DMS 273 (cell line): ENCODE measurements around the gene CD83.
"Not testable (repeated sequence)": the region's sequence is repeated elsewhere in the genome, so short reads cannot be mapped to it uniquely, and the experiment has no call there.

Experiments
- DNase-seq: peaks from one replicate; lab custom pipeline; 2025; ENCODE audit not compliant: unreplicated experiment; lab: John Stamatoyannopoulos, UW

CD83 gene

GRCh38 chr6:14117158-14118090, at the start of gene CD83:
CD83 (plus strand) TSS chr6:14117772; CDS start chr6:14117812, 40 bp downstream.
- peak; percentile 81 for DNase-seq

DNA sequence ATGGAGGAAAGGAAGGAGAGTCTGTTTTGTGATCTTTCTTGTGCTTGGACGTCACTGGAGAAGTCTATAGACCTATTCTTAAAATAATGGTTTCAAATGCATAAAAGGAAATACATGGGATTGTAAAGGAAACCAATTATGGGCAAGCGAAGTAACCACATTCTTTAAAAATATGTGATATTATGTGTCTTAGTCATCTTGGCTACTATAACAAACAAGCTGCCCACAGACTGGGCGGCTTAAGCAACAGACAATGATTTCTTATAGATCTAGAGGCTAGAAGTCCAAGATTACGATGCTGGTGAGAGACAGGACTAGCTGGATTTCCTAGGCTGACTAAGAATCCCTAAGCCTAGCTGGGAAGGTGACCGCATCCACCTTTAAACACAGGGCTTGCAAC, 49.4 kb upstream of the CD83 start:
- DNase-seq = no peak

- no peak for DNase-seq
Observed at GRCh38 chr6:14068623-14069022, 48.9 kb upstream of the CD83 start.

- no peak for DNase-seq
Observed at GRCh38 chr6:14070457-14070856, 47.1 kb upstream of the CD83 start.

DNA sequence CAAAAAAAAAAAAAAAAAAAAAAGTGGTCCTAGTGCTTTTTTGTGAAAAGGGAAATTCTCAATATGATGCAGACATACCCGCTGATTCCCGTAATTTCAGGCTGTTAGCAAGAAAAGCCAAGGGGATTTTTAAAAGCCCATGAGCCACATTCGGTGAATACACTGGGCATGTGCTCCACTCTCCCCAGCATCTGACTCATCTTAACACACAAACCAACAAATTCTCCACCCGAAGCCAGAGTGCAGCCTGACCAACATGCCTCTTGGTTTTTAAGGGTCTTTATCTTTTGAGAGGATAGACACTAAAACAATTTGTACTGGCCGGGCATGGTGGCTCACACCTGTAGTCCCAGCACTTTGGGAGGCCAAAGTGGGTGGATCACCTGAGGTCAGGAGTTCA, 45.5 kb upstream of the CD83 start:
- DNase-seq = no peak

DNA sequence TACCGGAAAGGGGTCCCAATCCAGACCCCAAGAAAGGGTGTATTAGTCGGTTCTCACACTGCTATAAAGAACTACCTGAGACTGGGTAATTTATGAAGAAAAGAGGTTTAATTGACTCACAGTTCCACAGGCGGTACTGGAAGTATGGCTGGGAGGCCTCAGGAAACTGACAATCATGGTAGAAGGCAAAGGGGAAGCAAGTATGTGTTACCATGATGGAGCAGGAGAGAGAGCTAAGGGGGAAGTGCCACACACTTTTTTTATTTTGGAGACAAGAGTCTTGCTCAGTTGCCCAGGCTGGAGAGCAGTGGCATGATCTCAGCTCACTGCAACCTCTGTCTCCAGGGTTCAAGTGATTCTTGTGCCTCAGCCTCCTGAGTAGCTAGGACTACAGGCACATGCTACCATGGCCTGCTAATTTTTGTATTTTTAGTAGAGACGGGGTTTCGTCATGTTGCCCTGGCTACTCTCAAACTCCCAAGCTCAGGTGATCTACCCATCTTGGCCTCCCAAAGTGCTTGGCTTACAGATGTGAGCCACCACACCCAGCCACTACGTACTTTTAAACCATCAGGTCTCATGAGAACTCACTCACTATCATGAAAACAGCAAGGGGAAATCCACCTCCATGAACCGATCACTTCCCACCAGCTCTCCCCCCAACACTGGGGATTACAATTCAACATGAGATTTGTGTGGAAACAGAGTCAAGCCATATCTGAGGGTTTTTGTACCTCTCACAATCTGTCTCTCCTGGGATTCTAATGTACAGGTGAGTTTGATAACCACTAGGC, 43.8 kb upstream of the CD83 start:
- DNase-seq = not testable (repeated sequence)

GRCh38 chr6:14074476-14075094, 43.0 kb upstream of the CD83 start:
- DNase-seq = no peak

- DNase-seq = peak; percentile 59
Observed at GRCh38 chr6:14075095-14075503, 42.5 kb upstream of the CD83 start.

- DNase-seq = no peak
Observed at GRCh38 chr6:14077193-14077867, 40.2 kb upstream of the CD83 start.

DNA sequence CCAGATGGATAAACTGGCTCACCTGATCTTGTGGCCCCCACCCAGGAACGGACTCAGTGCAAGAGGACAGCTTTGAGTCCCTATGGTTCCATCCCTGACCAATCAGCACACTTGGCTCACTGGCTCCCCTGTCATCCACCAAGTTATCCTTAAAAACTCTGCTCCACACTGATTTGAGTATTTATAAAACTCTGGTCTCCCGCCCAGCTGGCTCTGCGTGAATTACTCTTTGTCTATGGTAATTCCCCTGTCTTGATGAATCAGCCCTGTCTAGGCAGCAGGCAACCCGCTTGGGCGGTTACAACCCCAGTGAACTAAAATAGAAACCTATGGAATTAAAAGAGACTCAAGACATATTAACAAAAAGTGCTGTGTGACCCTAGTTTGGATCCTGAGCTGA, 38.1 kb upstream of the CD83 start:
- peak; percentile 16 for DNase-seq

DNA sequence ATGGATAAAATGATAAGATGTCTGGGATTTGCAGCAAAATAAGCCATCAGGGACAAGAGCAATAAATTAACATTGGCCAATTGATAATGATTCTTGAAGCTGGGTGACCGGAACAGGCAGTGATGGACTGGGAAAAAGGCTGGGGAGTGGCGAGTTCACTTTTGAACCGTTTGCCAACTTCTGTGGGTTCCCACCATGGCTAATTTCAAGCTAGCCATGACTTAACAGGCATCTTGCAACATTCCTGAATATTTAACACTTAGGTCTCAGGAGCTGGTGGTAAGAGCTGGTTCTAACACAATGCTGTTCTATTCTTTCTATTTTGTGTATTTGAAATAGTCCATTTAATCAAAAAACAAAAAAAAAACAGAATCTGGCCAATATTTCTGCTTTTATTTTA, 37.6 kb upstream of the CD83 start:
- no peak for DNase-seq

DNA sequence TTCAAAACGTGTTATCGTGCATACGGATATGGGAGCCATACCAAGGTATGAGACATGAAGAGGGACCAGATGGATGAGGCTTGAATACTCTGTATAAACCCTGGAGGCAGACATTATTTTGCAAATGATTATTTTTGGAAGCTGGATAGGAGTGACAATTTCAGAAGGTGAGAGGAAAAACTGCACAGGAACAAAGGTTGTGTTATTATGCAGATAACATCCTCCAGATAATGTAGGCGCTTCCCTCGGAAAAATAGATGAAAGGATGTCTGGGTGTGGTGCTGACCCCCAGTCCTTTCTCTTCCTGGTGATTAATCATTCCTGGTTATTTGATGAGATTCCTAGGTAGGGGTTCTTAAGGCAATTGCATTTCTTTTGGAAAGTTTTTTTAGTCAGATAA, 36.4 kb upstream of the CD83 start:
- no peak for DNase-seq

DNA sequence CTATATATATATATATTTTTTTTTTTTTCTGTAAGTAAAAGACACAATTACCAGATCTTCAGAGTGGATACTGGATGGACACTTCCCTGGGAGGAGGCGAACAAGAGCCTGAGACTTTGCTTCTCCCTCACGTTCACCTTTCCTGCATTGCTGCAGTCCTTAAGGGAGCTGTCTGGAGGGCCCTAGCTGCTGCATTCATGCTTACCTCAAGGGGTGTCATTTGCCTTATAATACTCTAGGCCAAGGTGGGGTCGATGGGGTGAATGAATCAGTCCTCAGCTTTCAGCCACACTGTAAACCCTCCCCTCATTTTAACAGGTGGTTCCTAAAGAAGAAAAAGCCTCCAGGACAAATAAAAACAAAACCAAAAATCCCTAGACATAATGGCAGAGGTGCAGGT, 34.8 kb upstream of the CD83 start:
- DNase-seq = no peak

DNA sequence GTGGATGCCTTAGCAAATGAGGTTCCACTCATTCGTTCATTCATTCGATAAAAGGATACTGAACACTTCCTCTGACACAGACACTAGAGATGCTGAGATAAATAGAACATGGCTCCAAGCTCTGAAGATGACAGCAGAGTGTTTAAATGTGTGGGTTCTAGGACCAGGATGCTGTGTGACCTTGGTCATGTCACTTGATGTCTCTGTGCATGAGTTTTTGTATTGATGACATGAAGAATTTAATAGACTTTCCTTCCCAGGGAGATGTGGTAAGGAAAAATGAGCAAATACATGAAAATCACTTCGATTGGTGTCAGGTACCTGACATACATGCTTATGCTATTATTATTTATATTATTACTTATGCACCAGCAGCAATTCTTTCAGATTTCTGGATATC, 34.3 kb upstream of the CD83 start:
- no peak for DNase-seq

GRCh38 chr6:14083751-14084150, 33.8 kb upstream of the CD83 start:
- no peak for DNase-seq

GRCh38 chr6:14084388-14084787, 33.2 kb upstream of the CD83 start:
- no peak for DNase-seq

GRCh38 chr6:14085176-14085787, 32.3 kb upstream of the CD83 start:
- DNase-seq = no peak

- no peak for DNase-seq
Observed at GRCh38 chr6:14086701-14087100, 30.9 kb upstream of the CD83 start.

DNA sequence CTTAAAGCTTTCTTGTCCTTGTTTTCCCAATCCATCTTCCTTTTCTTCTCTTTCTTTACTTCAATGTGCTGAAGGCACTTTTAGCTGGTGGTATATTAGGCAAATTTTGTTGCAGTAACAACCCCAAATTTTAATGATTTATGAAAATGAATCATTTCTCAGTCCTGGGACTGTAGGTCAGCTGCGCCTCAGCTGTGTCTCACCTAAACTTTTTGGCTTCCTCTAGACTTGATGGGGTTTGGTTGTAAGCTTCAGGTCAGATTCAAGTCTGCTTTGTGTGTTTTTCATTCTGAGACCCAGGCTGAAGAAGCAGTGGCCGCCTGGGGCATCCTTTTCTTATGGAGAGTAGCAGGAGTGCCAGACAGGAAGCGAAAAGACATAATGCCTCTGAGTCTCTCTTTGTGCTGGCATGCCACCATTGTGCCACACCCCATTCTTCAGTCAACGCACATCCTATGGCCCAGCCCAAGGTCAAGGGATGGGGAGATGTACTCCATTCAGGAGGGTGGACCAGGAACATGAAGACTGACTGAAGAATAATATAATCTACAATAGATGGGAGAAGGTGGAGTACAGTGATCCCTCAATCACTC, 28.9 kb upstream of the CD83 start:
- no peak for DNase-seq

DNA sequence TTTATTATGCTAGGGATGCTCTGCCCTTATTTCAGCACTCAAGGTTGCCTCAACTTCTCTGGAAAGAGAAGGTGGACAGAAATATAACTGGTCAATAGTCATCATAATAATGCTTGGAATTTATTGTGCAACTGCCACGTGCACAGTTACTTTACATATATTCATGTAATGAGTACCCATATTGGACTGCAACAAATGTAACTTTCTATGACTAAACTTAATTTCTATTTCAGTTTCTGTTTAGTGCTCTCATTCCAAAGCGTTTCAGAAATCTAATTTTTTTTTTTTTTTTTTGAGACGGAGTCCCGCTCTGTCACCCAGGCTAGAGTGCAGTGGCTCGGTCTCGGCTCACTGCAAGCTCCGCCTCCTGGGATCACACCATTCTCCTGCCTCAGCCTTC, 28.3 kb upstream of the CD83 start:
- DNase-seq = no peak
